IMR-90 (cell line): ENCODE measurements around the gene THOC6.
"Not testable (repeated sequence)": the region's sequence is repeated elsewhere in the genome, so short reads cannot be mapped to it uniquely, and the experiment has no call there.

Source experiments
- CTCF ChIP-seq: conservative IDR thresholded peaks from 2 replicates; pipeline ENCODE4 v1.5.1; 2012; ENCODE audit warnings: mild to moderate bottlenecking, low read depth, low read length, improper control_type of control experiment
- POLR2A ChIP-seq: IDR thresholded peaks from 2 replicates; pipeline ENCODE4 v1.6.1; 2012; ENCODE audit warnings: mild to moderate bottlenecking, low read depth, low read length
- RCOR1 ChIP-seq: IDR thresholded peaks from 2 replicates; pipeline ENCODE4 v1.6.1; 2012; ENCODE audit warnings: mild to moderate bottlenecking, low read length, improper control_type of control experiment; ENCODE audit not compliant: insufficient replicate concordance

GRCh38 chr16:3055734-3056115, 31.9 kb downstream of the THOC6 start:
- TF ChIP-seq CTCF, POLR2A, RCOR1: not testable (repeated sequence)
